Ascending aorta (tissue), 2 donors: Measurements from ENCODE around the gene ALKBH4. TPM values are rescaled to one million over a fixed set of nuclear protein-coding genes. Genes with fewer than 3 reads are reported as not detected.

Source experiments
- DNase-seq, 2 donors: peaks; one replicate each; pipeline ENCODE4 v3.0.0-alpha.2; 2019; ENCODE audit warnings: low spot score in 2 of 2
- H3K27ac ChIP-seq, 2 donors: fragments of 200-600 bp; sonication (generic); one replicate each; pipeline ENCODE4 v1.5.1; 2016 to 2017; ENCODE audit warnings: mild to moderate bottlenecking in 1 of 2
- H3K27me3 ChIP-seq: fragments of 200-600 bp; sonication (generic); one replicate; pipeline ENCODE4 v1.5.1; 2017
- H3K36me3 ChIP-seq, 2 donors: fragments of 200-600 bp; sonication (generic); one replicate each; pipeline ENCODE4 v1.5.1; 2016
- H3K4me1 ChIP-seq, 2 donors: fragments of 200-600 bp; sonication (generic); one replicate each; pipeline ENCODE4 v1.5.1; 2016 to 2017; ENCODE audit warnings: mild to moderate bottlenecking in 1 of 2
- H3K4me3 ChIP-seq, 2 donors: fragments of 200-600 bp; sonication (generic); one replicate each; pipeline ENCODE4 v1.5.1; 2016 to 2017; ENCODE audit warnings: mild to moderate bottlenecking in 1 of 2
- H3K9me3 ChIP-seq, 2 donors: fragments of 200-600 bp; sonication (generic); one replicate each; pipeline ENCODE4 v1.5.1; 2016
- intact Hi-C: fragments of 100-400 bp; cut with DNase I; formaldehyde crosslinking; loops from one replicate; pipeline ENCODE4 v1.15.1; 2023
- total RNA-seq: library from RNA; depleted of rRNA; stranded (reverse); fragments of >200 nt; gene quantifications from one replicate; pipeline ENCODE4 v1.1.0, GENCODE V29; 2016
- TF ChIP-seq, protein P1 (sequence below), 3 experiments: fragments of 200-600 bp in 2 of 3; fragments of 450-650 bp in 1 of 3; sonication (generic) in 2 of 3; IDR thresholded peaks; one replicate each; pipeline ENCODE4 v1.5.1; 2016 to 2019; ENCODE audit warnings: antibody characterized with exemption in 3 of 3, mild to moderate bottlenecking in 1 of 3, moderate library complexity in 1 of 3

The ALKBH4 gene
- total RNA-seq, 1 donor from 2014 or later, result 26.4 TPM

DNA sequence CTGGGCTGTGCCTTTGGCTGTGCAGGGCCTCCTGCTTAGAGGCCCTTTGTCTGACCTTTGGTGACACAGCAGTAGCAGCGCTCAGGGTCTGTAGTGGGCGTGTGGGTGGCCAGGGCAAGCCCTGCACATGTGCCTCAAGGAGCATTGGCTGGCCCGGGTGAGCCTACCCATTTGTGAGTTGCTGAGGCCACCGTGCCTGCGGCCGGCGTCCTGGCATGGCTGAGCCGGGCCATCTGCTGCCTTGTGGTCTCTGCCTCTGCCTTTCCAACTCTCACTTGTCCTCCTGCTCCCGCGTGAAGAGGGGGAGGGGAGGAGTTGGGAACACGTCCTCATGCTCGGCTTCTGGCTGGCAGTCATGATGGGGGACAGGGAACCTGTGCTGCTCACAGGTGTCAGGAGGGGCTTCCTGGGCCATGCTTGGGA, 40.5 kb downstream of the ALKBH4 start:
- H3K4me3 ChIP-seq, result no peak overlapping the region
- no peaks in the 10 kb centered on the region for H3K27me3 ChIP-seq
- intact Hi-C loops, result no loop called here
- no peak overlapping the region for H3K27ac ChIP-seq
- no peaks in the 10 kb centered on the region for H3K9me3 ChIP-seq
- peaks cover 26 to 58% of the 10 kb centered on the region in 2 donors for H3K36me3 ChIP-seq
- H3K4me1 ChIP-seq, result no peaks in the 10 kb centered on the region
- TF ChIP-seq, protein P1, sequence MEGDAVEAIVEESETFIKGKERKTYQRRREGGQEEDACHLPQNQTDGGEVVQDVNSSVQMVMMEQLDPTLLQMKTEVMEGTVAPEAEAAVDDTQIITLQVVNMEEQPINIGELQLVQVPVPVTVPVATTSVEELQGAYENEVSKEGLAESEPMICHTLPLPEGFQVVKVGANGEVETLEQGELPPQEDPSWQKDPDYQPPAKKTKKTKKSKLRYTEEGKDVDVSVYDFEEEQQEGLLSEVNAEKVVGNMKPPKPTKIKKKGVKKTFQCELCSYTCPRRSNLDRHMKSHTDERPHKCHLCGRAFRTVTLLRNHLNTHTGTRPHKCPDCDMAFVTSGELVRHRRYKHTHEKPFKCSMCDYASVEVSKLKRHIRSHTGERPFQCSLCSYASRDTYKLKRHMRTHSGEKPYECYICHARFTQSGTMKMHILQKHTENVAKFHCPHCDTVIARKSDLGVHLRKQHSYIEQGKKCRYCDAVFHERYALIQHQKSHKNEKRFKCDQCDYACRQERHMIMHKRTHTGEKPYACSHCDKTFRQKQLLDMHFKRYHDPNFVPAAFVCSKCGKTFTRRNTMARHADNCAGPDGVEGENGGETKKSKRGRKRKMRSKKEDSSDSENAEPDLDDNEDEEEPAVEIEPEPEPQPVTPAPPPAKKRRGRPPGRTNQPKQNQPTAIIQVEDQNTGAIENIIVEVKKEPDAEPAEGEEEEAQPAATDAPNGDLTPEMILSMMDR (IDR thresholded peaks at IDR 0.05), result no peak
- no peak for DNase-seq

DNA sequence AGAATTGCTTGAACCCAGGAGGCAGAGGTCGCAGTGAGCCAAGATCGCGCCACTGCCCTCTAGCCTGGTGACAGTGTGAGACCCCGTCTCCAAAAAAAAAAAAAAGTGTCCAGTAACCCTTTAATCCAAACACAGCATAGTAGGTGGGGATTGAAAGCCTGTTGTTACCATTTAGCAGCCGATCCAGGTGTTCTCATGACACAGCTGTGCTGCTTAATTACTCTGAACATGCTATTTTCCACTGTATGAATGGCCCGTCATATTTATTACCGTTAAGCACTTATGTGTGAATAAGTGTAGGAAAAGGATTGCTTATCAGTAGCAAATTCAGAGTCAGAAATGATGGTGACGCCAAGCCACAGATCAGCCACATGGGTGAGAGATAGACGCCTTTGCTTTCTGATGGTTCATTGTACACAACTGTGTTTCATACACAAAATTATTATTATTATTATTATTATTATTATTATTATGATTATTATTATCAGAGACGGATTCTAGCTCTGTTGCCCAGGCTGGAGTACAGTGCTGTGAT, 42.9 kb downstream of the ALKBH4 start:
- TF ChIP-seq, protein P1 (IDR thresholded peaks at IDR 0.05), result no peak
- no peaks in the 10 kb centered on the region for H3K9me3 ChIP-seq
- DNase-seq, result no peak
- H3K27ac ChIP-seq, result no peak overlapping the region
- no peaks in the 10 kb centered on the region for H3K4me1 ChIP-seq
- H3K36me3 ChIP-seq, result peaks cover 33 to 65% of the 10 kb centered on the region in 2 donors
- no peak overlapping the region for H3K4me3 ChIP-seq
- intact Hi-C loops, result no loop called here
- no peaks in the 10 kb centered on the region for H3K27me3 ChIP-seq

DNA sequence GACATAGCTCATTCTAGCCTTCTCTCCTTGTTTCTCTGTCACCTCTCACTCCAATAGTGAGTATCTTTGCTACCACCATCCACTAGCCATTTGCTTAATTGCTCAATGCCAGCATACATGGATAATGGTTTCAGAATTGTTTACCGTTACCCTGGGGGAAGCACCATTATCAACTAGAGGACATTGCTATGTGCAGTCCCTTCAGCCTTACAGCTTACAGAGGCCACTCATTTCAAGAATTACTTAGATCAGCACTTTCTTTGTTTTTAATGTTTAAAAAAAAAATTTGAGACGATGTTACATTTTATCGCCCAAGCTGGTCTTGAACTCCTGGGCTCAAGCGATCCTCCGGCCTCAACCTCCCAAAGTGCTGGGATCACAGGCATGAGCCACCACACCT, 46.1 kb downstream of the ALKBH4 start:
- DNase-seq, result no peak
- Histone ChIP-seq H3K4me3 (no peak overlapping the region), H3K9me3 (no peaks in the 10 kb centered on the region), H3K36me3 (peaks cover 35 to 56% of the 10 kb centered on the region in 2 donors), H3K27me3 (no peaks in the 10 kb centered on the region), H3K27ac (no peak overlapping the region), H3K4me1 (no peaks in the 10 kb centered on the region)
- intact Hi-C loops, result no loop called here
- TF ChIP-seq, protein P1 (IDR thresholded peaks at IDR 0.05), result no peak

DNA sequence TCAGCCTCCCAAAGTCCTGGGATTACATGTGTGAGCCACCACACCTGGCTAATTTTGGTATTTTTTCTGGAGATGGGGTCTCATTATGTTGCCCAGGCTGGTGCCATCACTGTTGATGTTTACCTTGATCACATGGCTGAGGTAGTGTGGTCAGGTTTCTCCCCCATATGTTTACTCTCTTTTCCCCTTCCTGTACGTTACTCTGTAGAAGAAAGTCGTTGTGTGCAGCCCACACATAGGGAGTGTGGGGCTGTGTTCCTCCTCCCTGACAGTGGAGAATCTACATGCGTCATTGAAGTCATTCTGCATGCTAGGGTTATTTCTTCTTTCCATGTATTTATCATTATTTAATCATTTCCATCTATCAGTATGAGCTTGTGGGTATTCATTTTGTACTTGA, 47.6 kb downstream of the ALKBH4 start:
- intact Hi-C loops, result no loop called here
- Histone ChIP-seq H3K36me3 (peaks cover 35 to 61% of the 10 kb centered on the region in 2 donors), H3K4me3 (no peak overlapping the region), H3K27me3 (no peaks in the 10 kb centered on the region), H3K27ac (no peak overlapping the region), H3K9me3 (no peaks in the 10 kb centered on the region), H3K4me1 (no peaks in the 10 kb centered on the region)
- TF ChIP-seq, protein P1 (IDR thresholded peaks at IDR 0.05), result no peak
- DNase-seq, result no peak

DNA sequence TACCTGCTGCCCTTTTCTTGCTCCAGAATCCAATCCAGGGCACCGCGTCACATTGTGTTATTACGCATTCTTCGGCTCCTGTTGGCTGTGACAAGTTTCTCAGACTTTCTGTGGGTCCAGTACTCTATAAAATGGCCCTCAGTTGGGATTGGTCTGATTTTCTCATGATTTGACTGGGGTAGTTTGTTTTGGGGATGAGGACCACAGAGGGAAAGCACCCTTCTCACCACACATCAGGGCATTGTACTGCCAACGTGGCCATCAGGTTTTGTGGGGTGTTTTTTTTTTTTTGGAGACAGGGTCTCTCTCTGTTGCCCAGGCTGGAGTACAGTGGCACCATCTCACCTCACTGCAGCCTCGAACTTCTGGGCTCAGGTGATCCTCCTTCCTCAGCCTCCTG, 48.3 kb downstream of the ALKBH4 start:
- Histone ChIP-seq H3K9me3 (no peaks in the 10 kb centered on the region), H3K36me3 (peaks cover 33 to 57% of the 10 kb centered on the region in 2 donors), H3K4me1 (no peaks in the 10 kb centered on the region), H3K27me3 (no peaks in the 10 kb centered on the region), H3K4me3 (no peak overlapping the region), H3K27ac (no peak overlapping the region)
- intact Hi-C loops, result no loop called here
- DNase-seq, result no peak
- TF ChIP-seq, protein P1 (IDR thresholded peaks at IDR 0.05), result no peak
